ENCODE results near the gene METRN.
A peak's percentile ranks its signal among the peaks of the same experiment; 100 is the strongest.

The METRN gene

GRCh38 chr16:714558-715476 is at the start of gene METRN:
TSS of gene METRN (plus strand) at chr16:715118. CDS start at chr16:715290, 172 bp downstream.
- DNase-seq, result peak; percentile 77 to 81

- no peak for DNase-seq
Measured at GRCh38 chr16:666572-666971, 48.3 kb upstream of the METRN start.

- DNase-seq, result no peak
Measured at GRCh38 chr16:667113-667779, 47.7 kb upstream of the METRN start.

GRCh38 chr16:667780-668518 is 47.0 kb upstream of the METRN start, which contains the start of gene RHOT2:
TSS of gene RHOT2 (plus strand) at chr16:668132. CDS start at chr16:668200, 68 bp downstream.
- peak; percentile 83 to 90 for DNase-seq

GRCh38 chr16:668519-669171 is 46.3 kb upstream of the METRN start:
- no peak for DNase-seq

- DNase-seq, result no peak
Measured at GRCh38 chr16:669666-670065, 45.3 kb upstream of the METRN start.

- DNase-seq, result no peak
Measured at GRCh38 chr16:670485-671352, 44.2 kb upstream of the METRN start.

- no peak for DNase-seq
Measured at GRCh38 chr16:671353-672131, 43.4 kb upstream of the METRN start.

GRCh38 chr16:672371-672770 is 42.5 kb upstream of the METRN start:
- no peak for DNase-seq

GRCh38 chr16:672851-673250 is 42.1 kb upstream of the METRN start:
- no peak for DNase-seq

GRCh38 chr16:673399-673991 is 41.4 kb upstream of the METRN start:
- no peak for DNase-seq

GRCh38 chr16:674214-674881 is 40.6 kb upstream of the METRN start:
- DNase-seq, result no peak

- no peak for DNase-seq
Measured at GRCh38 chr16:674968-675883, 39.7 kb upstream of the METRN start, which contains the start of gene RHBDL1. TSS of gene RHBDL1 (plus strand) at chr16:675671. CDS start at chr16:675791, 120 bp downstream.

- DNase-seq, result no peak
Measured at GRCh38 chr16:675884-676564, 38.9 kb upstream of the METRN start.

- DNase-seq, result no peak
Measured at GRCh38 chr16:676565-676902, 38.4 kb upstream of the METRN start.

- no peak for DNase-seq
Measured at GRCh38 chr16:676913-677312, 38.0 kb upstream of the METRN start.

- DNase-seq, result no peak
Measured at GRCh38 chr16:677316-678190, 37.4 kb upstream of the METRN start.
